Measurements from ENCODE around the gene CORIN.

CORIN gene, protein sequence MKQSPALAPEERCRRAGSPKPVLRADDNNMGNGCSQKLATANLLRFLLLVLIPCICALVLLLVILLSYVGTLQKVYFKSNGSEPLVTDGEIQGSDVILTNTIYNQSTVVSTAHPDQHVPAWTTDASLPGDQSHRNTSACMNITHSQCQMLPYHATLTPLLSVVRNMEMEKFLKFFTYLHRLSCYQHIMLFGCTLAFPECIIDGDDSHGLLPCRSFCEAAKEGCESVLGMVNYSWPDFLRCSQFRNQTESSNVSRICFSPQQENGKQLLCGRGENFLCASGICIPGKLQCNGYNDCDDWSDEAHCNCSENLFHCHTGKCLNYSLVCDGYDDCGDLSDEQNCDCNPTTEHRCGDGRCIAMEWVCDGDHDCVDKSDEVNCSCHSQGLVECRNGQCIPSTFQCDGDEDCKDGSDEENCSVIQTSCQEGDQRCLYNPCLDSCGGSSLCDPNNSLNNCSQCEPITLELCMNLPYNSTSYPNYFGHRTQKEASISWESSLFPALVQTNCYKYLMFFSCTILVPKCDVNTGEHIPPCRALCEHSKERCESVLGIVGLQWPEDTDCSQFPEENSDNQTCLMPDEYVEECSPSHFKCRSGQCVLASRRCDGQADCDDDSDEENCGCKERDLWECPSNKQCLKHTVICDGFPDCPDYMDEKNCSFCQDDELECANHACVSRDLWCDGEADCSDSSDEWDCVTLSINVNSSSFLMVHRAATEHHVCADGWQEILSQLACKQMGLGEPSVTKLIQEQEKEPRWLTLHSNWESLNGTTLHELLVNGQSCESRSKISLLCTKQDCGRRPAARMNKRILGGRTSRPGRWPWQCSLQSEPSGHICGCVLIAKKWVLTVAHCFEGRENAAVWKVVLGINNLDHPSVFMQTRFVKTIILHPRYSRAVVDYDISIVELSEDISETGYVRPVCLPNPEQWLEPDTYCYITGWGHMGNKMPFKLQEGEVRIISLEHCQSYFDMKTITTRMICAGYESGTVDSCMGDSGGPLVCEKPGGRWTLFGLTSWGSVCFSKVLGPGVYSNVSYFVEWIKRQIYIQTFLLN

DNA sequence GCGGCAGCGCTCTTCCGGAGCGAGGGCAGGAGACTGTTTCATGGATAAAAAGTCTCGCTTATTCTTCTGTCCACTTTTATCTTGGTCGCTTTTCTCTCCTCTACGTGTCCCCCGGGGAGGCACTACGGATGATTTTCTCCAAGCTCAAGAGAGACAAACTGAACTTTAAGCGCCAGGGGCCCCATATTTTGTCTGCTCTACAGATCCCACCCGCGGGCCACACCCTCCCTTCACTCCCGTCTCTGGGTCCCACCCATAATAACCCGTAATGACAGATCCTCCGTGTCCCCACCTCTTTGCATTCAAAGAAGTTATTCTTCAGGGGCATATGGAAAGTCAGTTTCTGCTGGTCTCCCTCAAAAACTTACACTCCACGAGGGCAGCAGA, at the start of gene CORIN:
Gene CORIN (minus strand): TSS at position 160 of the 387 bp plus-strand sequence. CDS start 118 bp downstream, at position 42.
- no peak for DNase-seq

DNA sequence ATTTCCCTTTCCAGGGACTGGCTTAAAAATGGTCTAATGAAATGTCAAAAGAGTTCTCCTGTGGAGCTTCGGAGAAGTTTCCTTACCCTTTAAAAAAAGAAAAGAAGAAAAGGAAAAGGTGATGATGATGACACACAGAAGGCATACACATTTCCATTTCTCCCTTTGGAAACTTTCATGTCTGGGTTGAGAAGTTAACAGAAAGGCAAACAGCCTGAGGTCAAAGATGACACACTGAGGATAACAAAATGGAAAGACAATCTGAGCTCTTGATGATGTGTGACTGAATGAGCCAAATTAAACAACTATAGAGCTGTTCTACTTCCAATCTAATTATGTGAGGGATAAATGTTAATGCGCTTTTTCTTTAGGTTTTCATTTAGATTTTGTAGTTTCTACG, 44.4 kb upstream of the CORIN start:
- DNase-seq, result no peak

DNA sequence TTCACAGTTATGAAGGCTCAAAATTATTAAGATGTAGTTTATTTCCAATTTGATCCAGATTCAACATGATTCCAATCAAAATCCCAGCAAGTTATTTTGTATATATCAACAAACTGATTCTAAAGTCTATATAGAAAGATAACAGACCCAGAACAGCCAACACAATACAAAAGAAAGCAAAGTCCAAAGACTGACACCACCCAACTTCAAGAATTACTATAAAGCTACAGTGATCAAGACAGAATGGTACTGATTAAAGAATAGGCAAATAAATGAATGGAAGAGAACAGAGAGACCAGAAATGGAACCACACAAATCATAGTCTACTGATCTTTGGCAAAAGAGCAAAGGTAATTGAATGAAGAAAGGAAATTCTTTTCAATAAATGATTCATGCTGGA, 41.6 kb upstream of the CORIN start:
- no peak for DNase-seq

DNA sequence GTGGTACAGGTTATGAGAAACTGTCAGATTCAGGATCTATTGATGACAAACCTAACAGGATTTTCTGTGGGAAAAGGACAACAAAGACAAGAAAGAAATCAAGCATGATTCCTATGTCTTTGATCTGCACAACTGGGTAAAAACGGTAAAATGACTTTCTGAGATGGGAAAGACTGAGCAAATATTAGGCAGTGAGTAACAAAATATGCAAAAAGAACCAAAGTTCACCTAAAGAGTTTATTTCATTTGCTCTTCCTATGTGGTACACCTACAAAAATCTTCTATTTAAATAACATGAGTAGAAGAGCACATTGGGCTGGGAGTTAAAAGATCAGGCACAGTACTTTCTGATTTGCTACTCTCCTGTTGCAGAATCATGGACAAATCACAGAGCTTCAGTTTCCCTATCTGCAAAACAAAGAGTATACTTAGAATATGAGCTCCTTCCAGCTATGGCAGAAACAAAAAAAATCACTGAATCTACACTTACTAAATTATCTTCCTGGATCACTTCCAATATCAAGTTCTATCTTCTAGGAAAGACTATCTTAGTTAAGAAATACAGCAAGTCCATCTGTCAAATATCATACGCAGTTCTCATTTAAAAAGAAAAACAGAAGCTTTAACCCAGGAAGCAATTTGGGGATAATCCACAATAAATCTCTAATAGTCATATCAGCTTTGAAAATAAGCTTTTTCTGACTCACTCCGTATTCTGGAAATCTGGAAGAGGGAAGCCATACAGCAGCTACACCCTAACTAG, 39.1 kb upstream of the CORIN start:
- DNase-seq, result no peak

DNA sequence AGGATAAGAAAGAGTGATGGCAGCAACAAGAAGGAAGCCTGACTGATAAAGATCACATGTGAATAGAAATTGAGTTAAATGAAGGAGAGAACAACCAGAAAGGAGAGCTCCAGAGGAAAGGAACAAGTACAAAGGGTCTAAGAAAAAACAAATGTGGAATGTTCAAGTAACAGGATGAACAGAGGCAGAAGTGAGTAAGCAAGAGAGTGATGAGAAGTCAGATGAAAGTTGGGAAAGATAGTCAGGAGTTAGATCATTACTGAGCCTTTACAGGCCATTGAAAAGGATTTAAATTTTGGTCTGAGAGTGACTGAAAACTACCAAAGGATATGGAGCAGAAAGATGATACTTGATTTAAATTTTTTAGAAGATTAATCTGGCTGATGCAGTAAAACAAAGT, 38.4 kb upstream of the CORIN start:
- DNase-seq, result no peak

DNA sequence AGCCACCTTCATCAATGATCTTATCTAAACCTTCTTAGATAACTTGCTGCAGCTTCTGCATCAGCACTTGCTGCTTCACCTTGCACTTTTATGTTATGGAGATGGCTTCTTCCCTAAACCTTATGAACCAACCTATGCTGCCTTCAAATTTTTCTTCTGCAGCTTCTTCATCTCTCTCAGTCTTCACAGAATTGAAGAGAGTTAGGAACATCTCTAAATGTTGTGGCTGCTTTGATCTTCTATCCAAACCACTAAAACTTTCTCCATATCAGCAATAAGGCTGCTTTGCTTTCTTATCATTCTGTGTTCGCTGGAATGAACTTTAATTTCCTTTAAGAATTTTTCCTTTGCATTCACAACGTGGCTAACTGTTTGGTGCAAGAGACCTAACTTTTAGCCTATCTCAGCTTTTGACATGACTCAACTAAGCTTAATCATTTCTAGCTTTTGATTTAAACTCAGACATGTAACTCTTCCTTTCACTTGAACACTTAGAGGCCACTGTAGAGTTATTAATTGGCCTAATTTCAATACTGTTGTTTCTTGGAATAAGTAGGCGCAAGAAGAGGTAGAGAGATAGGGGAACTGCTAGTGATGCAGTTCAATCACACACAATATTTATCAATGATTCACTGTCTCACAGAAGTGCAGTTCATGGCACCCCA, 36.1 kb upstream of the CORIN start:
- no peak for DNase-seq

DNA sequence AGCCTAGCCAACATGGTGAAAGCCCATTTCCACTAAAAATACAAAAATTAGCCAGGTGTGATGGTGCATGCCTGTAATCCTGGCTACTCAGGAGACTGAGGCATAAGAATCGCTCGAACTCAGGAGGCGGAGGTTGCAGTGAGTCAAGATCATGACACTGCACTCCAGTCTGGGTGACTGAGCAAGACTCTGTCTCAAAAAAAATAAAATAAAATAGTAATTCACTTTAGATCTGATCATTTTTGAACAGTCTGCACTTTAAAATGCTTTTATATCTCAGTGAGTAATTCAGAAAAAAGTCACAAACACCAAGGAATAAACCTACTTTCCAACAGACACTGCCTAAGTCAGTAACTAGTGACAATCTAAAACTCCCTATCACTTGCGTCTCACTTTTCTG, 25.6 kb upstream of the CORIN start:
- DNase-seq, result no peak

DNA sequence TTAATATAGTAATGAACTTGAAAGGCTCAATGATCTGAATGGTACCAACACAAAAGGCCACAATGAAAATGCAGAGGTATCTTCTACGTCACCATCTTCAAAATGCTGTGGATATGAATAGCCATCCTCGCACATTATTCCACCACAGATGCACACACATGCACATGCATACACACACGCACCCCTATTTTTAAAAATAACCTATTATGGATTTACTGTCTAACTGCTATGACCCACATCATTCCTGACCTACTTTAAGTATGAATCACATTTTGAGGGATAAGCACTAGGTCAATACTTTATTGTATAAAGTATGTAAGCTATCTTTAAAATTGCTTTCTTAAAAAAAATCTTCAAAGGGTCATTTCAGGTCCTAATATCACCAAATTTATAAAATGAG, 24.4 kb upstream of the CORIN start:
- no peak for DNase-seq

DNA sequence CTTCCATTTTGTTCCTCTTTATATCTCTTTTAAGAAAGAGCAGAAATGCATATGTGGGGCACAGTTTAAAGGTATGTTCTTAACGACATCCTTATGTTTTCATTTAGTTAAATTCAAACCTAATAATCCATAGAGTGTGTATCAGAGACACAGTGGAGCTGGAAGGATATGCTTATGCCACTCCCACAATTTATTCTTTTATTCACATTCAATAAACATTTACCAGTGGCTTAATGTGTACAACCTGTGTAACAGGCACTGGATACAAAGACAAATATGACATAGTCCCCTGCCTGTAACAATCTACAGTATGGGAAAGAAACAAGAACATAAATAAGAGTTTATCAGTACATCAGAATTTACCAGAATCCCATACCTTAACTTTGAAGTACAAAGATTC, 22.4 kb upstream of the CORIN start:
- no peak for DNase-seq

DNA sequence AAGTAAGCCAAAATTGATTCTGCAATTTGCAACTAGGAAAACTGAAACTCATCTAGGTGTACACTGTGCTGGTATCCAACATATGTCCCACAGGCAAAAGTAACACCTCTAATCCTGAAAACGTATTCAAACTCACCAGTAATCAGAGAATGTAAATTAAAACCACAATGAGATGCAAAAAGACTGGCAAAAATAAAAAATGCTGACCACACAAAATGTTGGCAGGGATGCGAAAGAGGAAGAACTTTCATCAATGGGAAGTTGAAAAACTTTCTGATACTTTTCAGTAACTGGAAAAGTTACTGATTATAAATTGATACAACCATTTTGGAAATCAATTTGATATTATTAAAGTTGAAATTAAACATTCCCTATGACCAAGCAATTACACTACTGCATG, 20.1 kb upstream of the CORIN start:
- no peak for DNase-seq

DNA sequence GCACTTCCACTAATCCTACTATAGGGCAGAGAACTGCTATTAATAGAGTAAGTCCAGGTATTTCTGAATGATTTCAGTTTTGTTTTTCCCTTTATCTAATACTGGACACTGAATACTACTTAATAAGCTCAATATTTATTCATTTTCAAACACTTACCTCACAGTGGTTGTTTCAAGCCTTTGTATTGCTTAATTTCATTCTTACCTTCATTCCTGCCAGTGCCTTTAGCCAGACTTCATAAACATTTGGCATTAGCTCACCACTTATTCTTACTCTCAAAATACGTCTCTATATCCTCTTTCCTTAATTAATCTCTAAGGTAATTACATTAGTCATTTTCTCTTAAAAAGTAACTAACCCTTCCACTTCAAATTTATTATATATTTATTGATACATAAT, 18.8 kb upstream of the CORIN start:
- DNase-seq, result no peak

DNA sequence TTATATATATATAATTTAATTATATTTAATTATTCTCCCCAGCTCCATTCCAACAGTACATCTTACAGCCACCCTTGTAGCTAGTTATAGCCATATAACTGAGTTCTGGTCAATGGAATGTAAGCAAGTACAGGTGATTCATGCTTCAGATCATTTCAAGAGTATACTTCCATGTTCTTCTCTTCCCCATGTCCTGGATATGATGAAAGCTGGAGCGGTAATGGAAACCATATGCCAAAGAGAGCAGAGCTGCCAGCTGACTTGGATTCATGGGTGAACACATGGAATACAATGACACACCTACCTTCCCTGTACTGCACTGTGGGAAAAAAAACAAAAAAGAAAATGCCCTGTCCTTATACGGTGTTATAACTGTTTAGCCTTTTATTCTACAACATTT, 17.5 kb upstream of the CORIN start:
- no peak for DNase-seq

DNA sequence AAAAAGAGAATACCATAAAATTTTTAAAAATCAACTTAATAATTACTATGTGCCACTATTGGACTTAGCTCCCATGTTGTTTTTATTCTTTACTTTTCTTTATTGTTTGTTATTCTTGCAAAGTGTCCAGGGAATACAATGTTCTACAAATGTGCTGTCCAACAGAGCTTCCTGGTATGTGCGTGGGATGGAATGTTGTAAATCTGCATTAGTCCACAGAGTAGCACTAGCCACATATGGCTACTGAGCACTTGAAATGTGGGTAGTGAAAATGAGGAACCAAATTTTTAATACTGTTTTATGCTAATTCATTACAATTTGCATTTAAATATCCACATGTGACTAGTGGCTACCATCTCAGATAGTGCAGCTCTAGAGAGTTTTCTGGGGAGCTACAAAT, 14.3 kb upstream of the CORIN start:
- DNase-seq, result no peak

DNA sequence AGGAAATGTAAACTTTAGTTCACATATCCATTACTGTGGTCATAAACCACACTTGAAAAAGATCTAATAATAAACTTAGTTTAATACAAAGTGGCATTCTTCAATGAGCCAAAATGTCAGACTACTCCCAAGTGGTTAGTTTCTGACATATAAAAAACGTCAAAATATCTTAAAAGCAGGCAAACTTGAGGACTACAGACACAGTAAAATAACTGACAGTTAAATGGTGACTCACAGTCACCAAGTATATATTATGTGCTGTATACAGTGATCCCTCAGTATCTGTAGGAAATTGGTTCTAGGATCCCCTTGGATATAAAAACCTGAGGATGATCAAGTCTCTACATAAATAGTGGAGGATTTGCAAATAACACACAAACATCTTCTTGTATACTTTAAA, 11.6 kb upstream of the CORIN start:
- DNase-seq, result no peak

DNA sequence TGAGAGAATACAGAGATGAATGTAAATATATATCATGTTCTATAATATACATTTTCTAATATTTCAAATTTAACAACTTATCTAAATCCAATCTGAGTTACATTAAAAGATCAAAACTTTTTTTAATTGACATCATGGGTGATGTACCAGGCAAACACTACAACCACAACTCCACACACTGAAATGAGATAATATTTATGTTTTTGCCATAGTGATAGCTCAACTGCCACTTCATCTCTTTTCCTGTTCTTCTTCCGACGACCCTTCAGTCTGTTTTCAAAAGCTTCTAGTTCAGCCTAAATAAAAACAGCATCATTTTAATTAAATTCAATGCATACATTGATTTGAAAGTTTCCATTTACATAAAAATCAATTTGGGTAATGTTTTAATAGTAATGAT, 10.2 kb upstream of the CORIN start:
- DNase-seq, result no peak

DNA sequence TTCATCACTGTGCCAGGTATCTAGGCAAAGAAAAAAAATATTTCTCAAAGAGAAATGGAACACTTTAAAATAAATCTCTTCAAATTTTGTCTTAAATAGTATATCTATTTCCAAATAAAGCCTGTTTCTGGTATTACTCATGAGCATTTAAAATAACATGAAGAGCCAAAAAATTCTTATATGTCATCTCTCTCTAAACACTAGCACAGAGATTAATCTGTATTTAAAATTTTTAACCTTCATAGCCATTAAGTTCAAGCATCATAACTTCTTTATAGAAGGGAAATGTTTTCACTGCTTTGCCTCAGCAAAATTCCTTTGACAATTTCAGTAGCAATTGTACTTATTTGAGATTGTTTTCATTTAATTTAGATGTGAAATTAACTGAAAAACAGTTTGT, 5.1 kb upstream of the CORIN start:
- no peak for DNase-seq

DNA sequence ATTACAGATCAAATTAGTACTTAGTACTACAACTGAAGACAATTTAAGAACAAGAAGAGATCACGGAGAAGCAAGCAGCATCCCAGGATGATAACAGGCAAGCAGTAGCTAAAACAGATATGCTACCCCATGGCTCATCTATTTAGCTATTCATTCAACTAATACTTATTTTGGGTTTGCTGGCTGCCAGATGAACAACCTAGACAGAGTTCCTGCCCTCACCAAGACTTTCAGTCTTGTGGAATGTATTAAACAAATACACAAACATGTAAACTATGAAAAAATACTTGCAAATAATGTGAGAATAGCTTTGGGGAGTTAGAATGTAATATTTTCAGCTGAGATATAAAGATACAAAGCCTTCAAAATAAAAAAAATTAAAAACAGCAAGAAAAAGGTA, 2.4 kb upstream of the CORIN start:
- no peak for DNase-seq

DNA sequence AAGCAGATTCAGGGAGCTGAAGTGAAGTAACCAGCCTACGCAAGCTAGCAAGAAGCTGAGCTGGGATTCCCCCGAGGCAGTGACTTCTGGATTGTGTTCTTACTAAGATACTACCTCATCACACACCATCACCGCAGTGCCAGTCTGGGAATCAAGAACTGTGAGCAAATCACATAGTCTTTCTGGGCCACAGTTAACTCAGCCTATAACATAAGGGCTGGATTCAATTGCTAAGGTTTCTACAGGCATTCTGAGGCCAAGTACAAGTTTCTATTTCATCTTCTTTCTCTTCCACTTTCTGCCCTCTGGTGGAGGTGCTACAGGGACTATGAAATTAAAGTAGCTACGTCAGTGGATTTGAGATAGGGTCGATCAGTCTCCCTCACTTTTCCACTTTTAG, 1.4 kb upstream of the CORIN start:
- DNase-seq, result peak in 1 of 4 experiments; percentile 3

DNA sequence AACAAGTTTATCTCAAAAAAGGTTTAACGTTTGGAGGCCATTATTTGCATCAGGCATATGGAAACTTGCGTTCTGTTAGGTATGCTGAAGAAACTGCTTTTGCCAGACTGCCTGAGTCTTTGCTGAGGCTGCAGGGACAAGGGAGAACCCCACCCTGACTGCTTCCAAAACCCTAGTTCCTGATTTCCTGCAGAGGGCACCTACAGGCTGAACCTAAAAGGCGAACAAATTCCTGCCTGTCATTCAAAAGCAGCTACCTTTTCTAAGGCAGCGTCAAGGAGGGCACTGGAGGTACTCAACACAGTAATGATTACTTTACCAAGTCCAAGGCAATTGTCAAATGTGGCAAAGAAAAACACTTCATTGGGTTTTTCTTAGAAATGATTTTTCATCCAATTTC, 578 bp upstream of the CORIN start:
- DNase-seq, result no peak

DNA sequence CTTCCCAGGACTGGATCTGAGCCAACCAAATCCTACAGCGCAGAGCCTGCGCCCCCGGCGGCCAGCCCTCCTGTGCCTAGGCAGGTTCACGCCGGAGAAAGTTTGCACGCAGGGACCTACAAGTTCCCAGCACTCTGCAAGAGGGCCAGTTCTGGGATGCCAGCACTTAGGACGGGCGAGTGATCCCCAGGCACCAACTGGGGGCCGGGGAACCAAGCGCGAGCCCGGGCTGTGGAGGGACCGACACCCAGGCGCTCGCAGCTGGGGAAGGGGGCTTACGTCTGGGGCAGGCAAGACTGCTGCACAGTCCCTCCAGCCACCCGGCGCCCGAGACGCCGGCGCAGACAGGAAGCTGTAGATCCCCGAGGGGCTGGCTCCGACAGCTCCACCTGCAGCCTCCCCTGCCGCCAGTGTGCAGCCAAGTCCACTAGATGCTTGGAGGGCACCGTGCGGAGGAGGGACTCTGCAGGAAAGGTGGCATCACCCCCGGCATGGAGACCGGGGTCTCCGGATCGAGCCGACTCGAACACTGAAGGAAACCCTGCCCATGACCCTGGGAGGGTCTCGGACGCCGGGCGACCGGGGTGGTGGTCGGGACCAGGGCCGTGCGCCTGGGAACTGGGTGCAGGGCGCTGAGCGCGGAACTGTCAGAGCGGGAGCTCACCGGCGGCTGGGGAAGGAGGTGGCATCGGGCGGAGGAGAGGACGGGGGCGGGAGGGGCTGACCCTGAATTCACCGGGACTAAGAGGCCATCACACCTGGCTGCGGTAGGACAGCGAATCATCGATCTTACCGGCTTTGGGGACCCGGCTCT, 566 bp downstream of the CORIN start:
- peak; percentile 4 to 17 (median 8) for DNase-seq

DNA sequence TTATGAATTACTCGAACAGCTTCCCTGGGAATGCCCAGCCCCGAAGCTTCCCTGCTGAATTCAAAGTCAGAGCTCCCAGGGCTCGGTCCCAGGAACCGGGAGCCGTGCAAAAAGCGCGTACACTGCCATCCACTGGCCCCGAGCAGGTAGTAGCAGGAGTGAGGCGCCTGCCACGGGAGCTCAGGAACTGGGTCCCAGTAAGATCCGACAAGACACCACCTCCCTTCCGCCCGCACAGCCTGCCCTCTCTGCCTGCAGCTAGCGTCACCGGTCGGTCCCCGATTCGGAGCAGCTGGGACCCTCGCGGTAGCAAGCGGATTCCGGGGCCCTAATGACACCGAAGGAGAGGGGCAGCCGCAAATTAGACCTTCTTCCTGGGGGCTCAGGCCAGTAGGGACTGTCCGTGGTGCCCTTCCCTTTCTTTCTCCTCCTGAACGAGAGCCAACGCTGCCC, 1.2 kb downstream of the CORIN start:
- peak in 3 of 4 experiments; percentile 7 to 24 (median 16) for DNase-seq

DNA sequence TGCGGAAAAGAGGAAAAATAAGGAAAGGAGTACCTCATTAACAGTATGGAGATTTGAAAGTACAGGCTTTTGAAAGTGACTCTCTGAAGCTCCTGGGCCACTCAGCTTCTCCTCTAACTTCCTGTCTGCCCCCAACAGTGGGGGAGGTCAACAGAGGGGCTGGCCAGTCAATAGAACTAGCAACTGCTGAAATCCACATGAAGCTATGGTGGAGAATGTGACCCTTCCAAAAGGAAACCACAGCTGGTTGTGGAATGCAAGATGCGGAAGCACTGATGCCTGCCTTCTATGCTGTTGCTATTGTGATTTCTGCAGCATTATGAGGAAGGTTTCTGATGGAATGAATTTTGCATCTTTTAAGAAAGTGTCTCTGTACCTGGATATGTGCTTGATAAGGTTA, 2.4 kb downstream of the CORIN start:
- no peak for DNase-seq
